Transverse colon (tissue), 4 donors: ENCODE measurements around the gene CCDC60.

Source experiments
- EP300 ChIP-seq: sonication (generic); formaldehyde crosslinking; IDR thresholded peaks from one replicate; pipeline ENCODE4 v1.6.1; 2017; ENCODE audit warnings: antibody characterized with exemption, low read depth
- POLR2A ChIP-seq: fragments of 450-650 bp; IDR thresholded peaks from one replicate; pipeline ENCODE4 v1.6.1; 2016; ENCODE audit warnings: antibody characterized with exemption, mild to moderate bottlenecking, moderate library complexity
- POLR2AphosphoS5 ChIP-seq, 3 donors: sonication (generic); formaldehyde crosslinking; IDR thresholded peaks; one replicate each; pipeline ENCODE4 v1.6.1; 2016; ENCODE audit warnings: antibody characterized with exemption in 3 of 3
- TF ChIP-seq, protein P1 (sequence below), 5 experiments: fragments of 200-600 bp in 3 of 5; fragments of 450-650 bp in 2 of 5; sonication (generic) in 3 of 5; IDR thresholded peaks; 1 replicate in 2 of 5; 2 replicates in 3 of 5; pipeline ENCODE4 v1.5.1; 2016 to 2017; ENCODE audit warnings: antibody characterized with exemption in 5 of 5, inconsistent platforms in 3 of 5, mild to moderate bottlenecking in 2 of 5, moderate library complexity in 1 of 5

DNA sequence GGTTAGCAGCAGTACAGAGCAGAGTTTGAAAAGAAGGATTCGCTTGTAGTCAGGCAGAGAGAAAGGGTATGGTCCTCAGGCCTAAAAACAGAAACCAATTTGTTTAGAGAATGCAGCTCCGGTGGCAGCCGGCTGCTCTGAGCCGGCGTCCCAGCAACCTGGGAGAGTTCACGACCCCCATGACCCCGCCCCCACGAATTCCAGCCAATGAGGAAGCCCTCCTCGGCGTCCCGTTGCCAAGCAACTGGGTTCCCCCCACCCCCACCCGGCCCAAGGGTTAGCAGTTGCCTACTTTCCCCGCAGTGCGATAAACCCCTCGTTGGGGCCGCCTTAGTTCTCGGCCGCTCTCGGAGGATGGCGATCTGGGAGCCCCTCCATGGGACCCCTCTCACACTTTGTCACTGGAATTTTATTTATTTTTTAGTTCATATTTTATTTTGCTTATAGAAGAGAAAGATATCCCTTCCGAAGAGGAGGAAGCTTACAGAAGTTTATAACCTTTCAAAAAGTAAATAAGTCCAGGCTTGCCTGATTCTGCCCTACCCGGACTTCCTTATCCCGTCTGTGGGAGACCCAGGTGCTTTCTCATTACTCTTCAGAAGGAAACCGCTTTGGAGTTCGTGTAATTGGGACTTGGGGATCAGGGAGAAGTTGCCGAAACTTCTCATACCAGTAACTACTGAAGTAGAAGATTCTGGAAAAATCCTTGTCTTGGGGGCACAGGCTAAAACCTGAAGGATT is at the start of gene CCDC60:
- TF ChIP-seq, protein P1, sequence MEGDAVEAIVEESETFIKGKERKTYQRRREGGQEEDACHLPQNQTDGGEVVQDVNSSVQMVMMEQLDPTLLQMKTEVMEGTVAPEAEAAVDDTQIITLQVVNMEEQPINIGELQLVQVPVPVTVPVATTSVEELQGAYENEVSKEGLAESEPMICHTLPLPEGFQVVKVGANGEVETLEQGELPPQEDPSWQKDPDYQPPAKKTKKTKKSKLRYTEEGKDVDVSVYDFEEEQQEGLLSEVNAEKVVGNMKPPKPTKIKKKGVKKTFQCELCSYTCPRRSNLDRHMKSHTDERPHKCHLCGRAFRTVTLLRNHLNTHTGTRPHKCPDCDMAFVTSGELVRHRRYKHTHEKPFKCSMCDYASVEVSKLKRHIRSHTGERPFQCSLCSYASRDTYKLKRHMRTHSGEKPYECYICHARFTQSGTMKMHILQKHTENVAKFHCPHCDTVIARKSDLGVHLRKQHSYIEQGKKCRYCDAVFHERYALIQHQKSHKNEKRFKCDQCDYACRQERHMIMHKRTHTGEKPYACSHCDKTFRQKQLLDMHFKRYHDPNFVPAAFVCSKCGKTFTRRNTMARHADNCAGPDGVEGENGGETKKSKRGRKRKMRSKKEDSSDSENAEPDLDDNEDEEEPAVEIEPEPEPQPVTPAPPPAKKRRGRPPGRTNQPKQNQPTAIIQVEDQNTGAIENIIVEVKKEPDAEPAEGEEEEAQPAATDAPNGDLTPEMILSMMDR (IDR thresholded peaks at IDR 0.05): no peak
- TF ChIP-seq EP300: no peak
- no peak for TF ChIP-seq POLR2A
- TF ChIP-seq POLR2AphosphoS5 (IDR thresholded peaks at IDR 0.05): no peak
